Common myeloid progenitor, CD34-positive (primary cell): Measurements from ENCODE around the gene MYH2. TPM values are rescaled to one million over a fixed set of nuclear protein-coding genes. Genes with fewer than 3 reads are reported as not detected.

ENCODE experiments used
- CTCF ChIA-PET: fragments of 350-600 bp; sonication (Branson Sonifier 250); formaldehyde crosslinking; loops from one replicate; lab custom pipeline; 2021; ENCODE audit warnings: antibody characterized with exemption; lab: Charles Lee
- POLR2A ChIA-PET: fragments of 350-600 bp; sonication (Branson Sonifier 250); formaldehyde crosslinking; loops from one replicate; lab custom pipeline; 2021; ENCODE audit warnings: antibody characterized with exemption; lab: Charles Lee
- DNase-seq, 3 donors: peaks; one replicate each; pipeline versions ENCODE4 v3.0.0 to v3.0.0-alpha.2; 2013
- H3K27ac ChIP-seq, 2 experiments: 1 replicate in 1 of 2; 2 replicates in 1 of 2; pipeline ENCODE4 v1.7.0; 2013; ENCODE audit warnings: inconsistent platforms in 2 of 2, low read length in 2 of 2, mild to moderate bottlenecking in 2 of 2, low read depth in 1 of 2, moderate library complexity in 1 of 2; ENCODE audit not compliant: severe bottlenecking in 2 of 2, insufficient read depth in 1 of 2, poor library complexity in 1 of 2
- H3K27me3 ChIP-seq, 5 experiments: replicated peaks in 2 of 5; 1 replicate in 3 of 5; 2 replicates in 2 of 5; pipeline versions ENCODE4 v1.6.1 to v1.7.0; 2013; ENCODE audit warnings: low read length in 4 of 5, mild to moderate bottlenecking in 2 of 5, moderate library complexity in 2 of 5, inconsistent platforms in 1 of 5; ENCODE audit not compliant: insufficient read depth in 5 of 5, control insufficient read depth in 4 of 5
- H3K36me3 ChIP-seq, 4 experiments: 1 replicate in 2 of 4; 2 replicates in 2 of 4; pipeline versions ENCODE4 v1.6.1 to v1.7.0; 2013; ENCODE audit warnings: low read length in 3 of 4, control low read depth in 1 of 4, mild to moderate bottlenecking in 1 of 4; ENCODE audit not compliant: control insufficient read depth in 4 of 4, insufficient read depth in 4 of 4
- H3K4me1 ChIP-seq, 4 experiments: 1 replicate in 3 of 4; 2 replicates in 1 of 4; pipeline versions ENCODE4 v1.6.1 to v1.7.1; 2013; ENCODE audit warnings: low read length in 3 of 4, mild to moderate bottlenecking in 3 of 4, control low read depth in 1 of 4, inconsistent platforms in 1 of 4, moderate library complexity in 1 of 4; ENCODE audit not compliant: control insufficient read depth in 4 of 4, insufficient read depth in 4 of 4; ENCODE audit errors: control extremely low read depth in 1 of 4
- H3K4me3 ChIP-seq, 7 experiments: 1 replicate in 4 of 7; 2 replicates in 3 of 7; pipeline versions ENCODE4 v1.5.1 to v1.7.0; 2013; ENCODE audit warnings: mild to moderate bottlenecking in 7 of 7, low read length in 6 of 7, moderate library complexity in 6 of 7, inconsistent platforms in 2 of 7, low read depth in 2 of 7, control low read depth in 1 of 7; ENCODE audit not compliant: insufficient read depth in 4 of 7, control insufficient read depth in 1 of 7; ENCODE audit errors: extremely low read depth in 1 of 7
- H3K9me3 ChIP-seq, 5 experiments: 1 replicate in 4 of 5; 2 replicates in 1 of 5; pipeline versions ENCODE4 v1.6.1 to v1.7.1; 2013; ENCODE audit warnings: low read length in 4 of 5, mild to moderate bottlenecking in 2 of 5, inconsistent platforms in 1 of 5, low read depth in 1 of 5, moderate library complexity in 1 of 5; ENCODE audit not compliant: control insufficient read depth in 4 of 5, insufficient read depth in 2 of 5; ENCODE audit errors: control extremely low read depth in 1 of 5
- WGBS: methylation state at CpG from one replicate; pipeline ENCODE4 v1.1.5; 2013; ENCODE audit not compliant: insufficient coverage; 5-methylcytosine and 5-hydroxymethylcytosine counted together
- polyA plus RNA-seq: library from polyadenylated mRNA; unstranded; fragments of 120-200 nt; gene quantifications from one replicate; pipeline ENCODE4 v1.2.1, GENCODE V29; 2013

MYH2 gene
- polyA plus RNA-seq: not detected

DNA sequence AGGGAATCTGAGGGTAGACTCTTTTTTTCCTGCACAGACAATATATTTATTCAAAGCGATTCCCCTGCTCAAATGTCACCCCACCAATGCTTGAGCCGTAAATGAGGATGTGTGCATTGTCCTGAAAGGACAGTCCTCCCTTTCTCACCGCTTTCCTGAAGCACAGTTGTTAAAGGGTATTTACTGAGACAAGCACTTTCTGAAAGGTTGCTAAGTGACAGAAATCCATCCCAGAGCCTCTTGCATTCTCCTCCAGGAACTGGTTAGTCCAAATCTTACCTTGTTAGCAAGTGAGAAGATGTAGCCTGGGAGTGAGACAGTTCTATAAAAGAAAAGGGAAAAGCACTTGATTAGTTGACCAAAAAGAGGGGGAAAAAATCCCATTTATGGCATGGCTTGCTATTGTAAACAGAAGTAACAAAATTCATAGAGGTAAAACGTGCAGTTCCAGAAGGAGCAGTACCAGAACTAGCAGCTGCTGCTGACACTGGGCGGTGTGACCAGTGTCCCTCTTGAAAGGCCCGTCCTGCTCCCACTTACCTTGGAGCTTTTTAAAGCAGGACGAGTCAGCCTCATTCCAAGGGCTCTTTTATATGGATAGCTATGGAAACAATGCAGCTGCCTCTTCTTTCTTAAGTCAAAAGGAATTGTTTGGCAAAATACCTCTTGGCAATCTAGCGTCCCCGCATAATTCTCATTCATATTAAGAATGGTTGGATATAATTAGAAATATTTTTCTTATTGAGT is at the start of gene MYH2:
Gene MYH2 (minus strand): TSS at position 563 of the 747 bp plus-strand sequence. CDS start 1,738 bp downstream, outside the sequence.
- Histone ChIP-seq H3K27me3 (peaks cover 2 to 14% (median 6%) of the 10 kb centered on the region in 5 experiments), H3K4me3 (no peak within 1 kb of the TSS), H3K4me1 (no peaks in the 10 kb centered on the region), H3K9me3 (no peaks in the 10 kb centered on the region), H3K27ac (no peak within 1 kb of the TSS), H3K36me3 (no peaks in the 10 kb centered on the region)
- ChIA-PET POLR2A (no interaction called here), CTCF (no interaction called here)
- 55% methylated on average over 4 of the region's 9 CpGs for WGBS
- no peak for DNase-seq

DNA sequence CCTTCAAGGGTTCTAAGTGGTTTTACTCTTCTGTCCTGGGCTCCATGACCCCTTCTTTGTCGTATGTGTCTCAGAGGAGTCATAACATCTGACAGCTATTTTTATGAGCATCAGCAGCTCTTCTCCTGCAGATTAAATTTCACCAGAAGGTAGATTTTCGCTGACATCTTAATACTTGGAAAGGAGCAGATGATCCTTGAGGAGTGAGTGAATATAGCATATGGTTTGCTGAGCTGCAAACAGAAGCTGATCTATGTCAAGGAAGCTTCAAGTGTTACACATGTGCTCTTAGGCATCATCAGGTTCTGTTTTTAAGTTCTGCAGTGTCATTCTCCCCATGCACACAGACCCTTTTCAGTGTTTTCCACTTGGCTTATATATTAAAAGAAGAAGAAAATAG is 49.2 kb upstream of the MYH2 start:
- CTCF ChIA-PET: interaction anchor here (1.3 kb wide), 1 partner anchor 13 kb away, joined by 3 read pairs; no protein-coding TSS in a partner anchor
- POLR2A ChIA-PET: no interaction called here

DNA sequence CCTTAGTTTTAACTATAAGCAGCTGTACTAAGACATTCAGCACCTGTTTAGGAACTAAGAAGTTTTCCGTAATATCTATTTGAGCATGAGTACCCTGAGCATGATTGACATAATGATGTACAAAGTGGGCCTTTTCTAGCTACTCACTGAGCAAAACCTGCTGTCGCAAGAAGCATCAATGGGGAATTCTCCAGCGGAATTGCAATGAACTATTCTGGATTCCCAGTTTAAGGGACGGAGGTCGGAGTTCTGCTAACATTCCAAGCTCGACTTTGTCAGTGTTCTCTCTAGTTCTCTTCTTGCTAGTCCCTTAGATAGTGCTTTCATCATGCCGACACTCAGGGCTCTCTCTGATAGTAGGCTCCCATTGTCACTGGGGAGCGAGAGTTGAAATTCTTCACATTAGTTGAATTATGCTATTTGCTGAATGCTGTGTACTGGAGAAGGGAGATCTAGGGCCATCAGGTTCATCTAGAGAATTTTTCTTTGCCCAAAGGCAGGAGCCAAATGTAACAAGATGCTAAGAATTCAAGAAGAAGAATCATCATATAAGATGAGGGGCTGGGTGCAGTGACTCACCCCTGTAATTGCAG is 40.2 kb upstream of the MYH2 start:
- Histone ChIP-seq H3K36me3 (no peaks in the 10 kb centered on the region), H3K27ac (no peak overlapping the region), H3K9me3 (peaks cover 0 to 2% (median 0%) of the 10 kb centered on the region in 5 experiments), H3K4me3 (no peak overlapping the region), H3K27me3 (peaks cover 0 to 6% (median 0%) of the 10 kb centered on the region in 5 experiments), H3K4me1 (no peaks in the 10 kb centered on the region)
- POLR2A ChIA-PET: no interaction called here
- CTCF ChIA-PET: no interaction called here
- 95% methylated on average over 8 of the region's 8 CpGs for WGBS
- no peak for DNase-seq

More for the DNA sequence above, 49.2 kb upstream of the MYH2 start:
- no peak overlapping the region for H3K27ac ChIP-seq
- H3K36me3 ChIP-seq: no peaks in the 10 kb centered on the region
- no peak overlapping the region for H3K4me3 ChIP-seq
- peaks cover 0 to 3% (median 0%) of the 10 kb centered on the region in 5 experiments for H3K9me3 ChIP-seq
- no peak for DNase-seq
- H3K27me3 ChIP-seq: peaks cover 0 to 9% (median 7%) of the 10 kb centered on the region in 5 experiments
- 80% methylated on average over 2 of the region's 2 CpGs for WGBS
- H3K4me1 ChIP-seq: no peaks in the 10 kb centered on the region

DNA sequence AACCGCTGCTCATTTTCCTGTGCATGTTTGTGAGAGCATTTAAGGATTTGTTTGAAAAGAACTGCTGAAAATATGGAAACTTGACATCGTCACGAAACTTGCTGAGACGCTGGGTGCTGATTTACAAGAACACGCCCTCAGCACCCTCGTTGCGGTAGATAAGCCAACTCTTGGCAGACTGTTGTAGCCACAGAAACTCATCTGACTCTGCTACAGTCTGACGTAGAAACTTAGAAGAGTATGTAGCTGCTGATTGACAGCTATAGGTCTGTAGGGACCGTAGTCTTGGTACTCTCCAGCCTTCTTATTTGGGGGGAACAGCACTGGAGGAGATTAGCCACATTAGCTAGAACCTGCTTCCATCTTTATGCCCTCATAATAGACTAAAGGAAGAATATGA is 36.1 kb upstream of the MYH2 start:
- no peak overlapping the region for H3K27ac ChIP-seq
- no peak overlapping the region for H3K4me3 ChIP-seq
- 92% methylated on average over 8 of the region's 9 CpGs for WGBS
- H3K36me3 ChIP-seq: no peaks in the 10 kb centered on the region
- ChIA-PET POLR2A (no interaction called here), CTCF (no interaction called here)
- DNase-seq: no peak
- no peaks in the 10 kb centered on the region for H3K9me3 ChIP-seq
- H3K27me3 ChIP-seq: peaks cover 0 to 11% (median 4%) of the 10 kb centered on the region in 5 experiments
- H3K4me1 ChIP-seq: no peaks in the 10 kb centered on the region

DNA sequence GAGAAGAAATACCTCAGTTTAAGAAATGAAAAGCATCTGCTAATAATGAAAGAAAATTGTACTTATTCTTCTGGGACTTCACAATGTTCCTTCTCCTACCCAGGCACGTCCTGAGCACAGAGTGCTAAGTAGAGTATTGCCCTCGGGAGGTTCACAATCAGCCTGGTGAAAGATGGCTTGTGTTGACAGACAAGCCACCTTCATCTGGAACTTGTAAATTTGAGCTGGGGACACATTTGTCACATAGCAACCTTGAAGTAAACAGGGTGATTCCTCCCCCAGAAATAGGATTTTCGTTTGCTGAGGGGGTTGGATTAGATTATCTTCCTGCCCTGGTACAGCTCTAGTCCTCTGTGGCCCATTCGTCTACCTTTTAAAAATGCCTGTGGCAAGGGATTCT is 34.4 kb upstream of the MYH2 start:
- Histone ChIP-seq H3K4me1 (no peaks in the 10 kb centered on the region), H3K27me3 (peaks cover 0 to 7% (median 6%) of the 10 kb centered on the region in 5 experiments), H3K36me3 (no peaks in the 10 kb centered on the region), H3K4me3 (no peak overlapping the region), H3K9me3 (no peaks in the 10 kb centered on the region), H3K27ac (no peak overlapping the region)
- no peak for DNase-seq
- CTCF ChIA-PET: interaction anchor here (1.4 kb wide), 1 partner anchor 45 kb away, joined by 3 read pairs; no protein-coding TSS in a partner anchor
- POLR2A ChIA-PET: no interaction called here
- 75% methylated on average over 2 of the region's 4 CpGs for WGBS

DNA sequence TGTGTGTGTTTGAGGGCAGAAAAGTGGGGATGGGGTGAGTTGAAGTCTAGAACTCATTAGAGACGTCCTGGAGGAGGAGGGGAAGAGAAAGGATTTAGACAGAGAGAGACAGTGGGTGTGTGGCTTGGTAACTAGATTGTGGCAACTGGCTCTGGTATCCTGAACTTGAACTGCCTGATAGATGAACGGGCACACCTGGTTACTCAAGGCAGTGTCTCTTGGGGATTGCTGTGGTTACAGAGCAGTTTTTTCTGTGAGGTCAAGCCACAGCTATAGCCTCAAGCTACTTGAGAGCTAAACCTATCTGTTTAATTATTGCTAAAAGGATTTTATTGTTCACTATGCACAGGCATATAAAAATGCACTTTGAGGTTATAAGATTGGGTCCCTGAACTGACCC is 29.8 kb upstream of the MYH2 start:
- ChIA-PET POLR2A (no interaction called here), CTCF (no interaction called here)
- 14% methylated on average over 1 of the region's 2 CpGs for WGBS
- no peak overlapping the region for H3K4me3 ChIP-seq
- H3K27me3 ChIP-seq: peaks cover 0 to 11% (median 8%) of the 10 kb centered on the region in 5 experiments
- H3K36me3 ChIP-seq: no peaks in the 10 kb centered on the region
- no peak for DNase-seq
- no peaks in the 10 kb centered on the region for H3K4me1 ChIP-seq
- no peak overlapping the region for H3K27ac ChIP-seq
- no peaks in the 10 kb centered on the region for H3K9me3 ChIP-seq

DNA sequence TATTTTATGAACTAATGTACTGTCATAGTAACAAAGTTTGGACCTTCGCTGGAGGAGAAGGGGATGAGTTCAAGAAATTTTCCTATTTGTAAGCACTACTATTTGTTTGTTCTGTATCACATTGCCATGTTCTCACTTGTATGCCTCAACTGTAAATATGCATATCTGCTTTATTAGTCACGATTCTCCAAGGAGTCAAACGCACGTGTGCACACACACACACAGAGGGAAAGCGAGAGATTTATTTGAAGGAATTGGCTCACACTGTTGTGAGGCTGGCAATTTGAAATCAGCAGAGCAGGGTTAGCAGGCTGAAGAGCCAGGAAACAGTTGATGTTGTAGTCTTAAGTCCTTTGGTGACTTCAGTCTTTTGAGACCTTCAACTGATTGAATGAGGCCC is 24.9 kb upstream of the MYH2 start:
- POLR2A ChIA-PET: no interaction called here
- no peak for DNase-seq
- no peaks in the 10 kb centered on the region for H3K4me1 ChIP-seq
- no peak overlapping the region for H3K4me3 ChIP-seq
- H3K36me3 ChIP-seq: no peaks in the 10 kb centered on the region
- H3K9me3 ChIP-seq: no peaks in the 10 kb centered on the region
- CTCF ChIA-PET: no interaction called here
- WGBS: 94% methylated on average over 4 of the region's 5 CpGs
- H3K27ac ChIP-seq: no peak overlapping the region
- peaks cover 0 to 19% (median 5%) of the 10 kb centered on the region in 5 experiments for H3K27me3 ChIP-seq
